Stimulated activated CD8-positive, alpha-beta memory T cell treated with anti-CD3 and anti-CD28 coated beads, Interleukin-12 subunit alpha, Interleukin-12 subunit beta, amount 100 ng/mL, for 24 hours (primary cell): ENCODE results near the gene COPZ2.
"Not testable (repeated sequence)": the region's sequence is repeated elsewhere in the genome, so short reads cannot be mapped to it uniquely, and the experiment has no call there.

Source experiments
- DNase-seq: peaks from one replicate; pipeline ENCODE4 v3.0.0-alpha.2; 2020; ENCODE audit errors: extremely low read depth

The COPZ2 gene

DNA sequence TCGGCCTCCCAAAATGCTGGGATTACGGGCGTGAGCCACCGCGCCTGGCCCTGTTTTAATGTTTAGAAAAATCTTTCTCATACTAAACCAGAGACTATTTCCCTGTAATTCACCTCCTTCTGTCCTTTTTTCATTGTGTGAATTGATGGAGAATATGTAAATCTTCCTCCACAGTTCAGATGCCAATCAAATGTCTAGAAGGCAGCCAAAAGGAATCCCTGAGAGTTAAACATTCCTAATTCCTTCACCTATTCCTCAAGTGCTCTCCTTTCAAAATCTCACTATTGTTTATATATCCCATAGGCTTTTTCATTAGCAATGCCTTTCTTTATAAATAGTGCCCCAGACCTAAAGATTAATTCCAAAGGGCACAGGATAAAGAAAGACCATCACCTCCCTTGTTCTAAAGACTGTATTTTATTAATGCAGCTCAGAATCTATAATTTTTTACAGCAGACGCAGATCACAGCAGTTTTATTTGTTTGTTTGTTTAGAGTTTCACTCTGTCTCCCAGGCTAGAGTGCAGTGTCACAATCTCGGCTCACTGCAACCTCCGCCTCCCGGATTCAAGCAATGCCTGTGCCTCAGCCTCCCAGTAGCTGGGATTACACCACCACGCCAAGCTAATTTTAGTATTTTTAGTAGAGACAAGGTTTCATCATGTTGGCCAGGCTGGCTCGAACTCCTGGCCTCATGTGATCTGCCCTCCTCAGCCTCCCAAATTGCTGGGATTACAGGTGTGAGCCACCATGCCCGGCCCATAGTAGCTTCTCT lies 30.5 kb downstream of the COPZ2 start:
- DNase-seq: no peak

DNA sequence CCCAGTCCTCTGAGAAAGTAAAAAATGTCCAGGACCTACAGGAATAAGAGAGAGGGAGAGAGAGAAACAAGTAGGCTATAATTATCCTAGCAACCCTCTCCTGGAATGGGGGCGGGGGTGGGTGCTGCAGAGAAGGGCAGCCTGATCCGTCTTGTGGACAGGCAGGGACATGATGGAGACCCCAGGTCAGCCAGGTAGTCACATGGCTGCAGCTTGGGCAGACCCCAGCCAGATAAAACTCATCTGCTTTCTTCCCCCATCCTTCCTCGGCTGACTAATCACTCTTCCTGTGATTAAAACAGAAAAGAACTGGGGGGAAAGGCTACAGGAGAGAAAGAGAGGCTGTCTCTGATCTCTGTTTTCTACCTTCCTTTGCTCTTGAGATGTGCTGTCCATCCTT lies 32.6 kb downstream of the COPZ2 start:
- DNase-seq: no peak

GRCh38 chr17:48003417-48004151 lies 34.0 kb downstream of the COPZ2 start:
- no peak for DNase-seq

GRCh38 chr17:48002916-48003416 lies 34.6 kb downstream of the COPZ2 start:
- DNase-seq: no peak

DNA sequence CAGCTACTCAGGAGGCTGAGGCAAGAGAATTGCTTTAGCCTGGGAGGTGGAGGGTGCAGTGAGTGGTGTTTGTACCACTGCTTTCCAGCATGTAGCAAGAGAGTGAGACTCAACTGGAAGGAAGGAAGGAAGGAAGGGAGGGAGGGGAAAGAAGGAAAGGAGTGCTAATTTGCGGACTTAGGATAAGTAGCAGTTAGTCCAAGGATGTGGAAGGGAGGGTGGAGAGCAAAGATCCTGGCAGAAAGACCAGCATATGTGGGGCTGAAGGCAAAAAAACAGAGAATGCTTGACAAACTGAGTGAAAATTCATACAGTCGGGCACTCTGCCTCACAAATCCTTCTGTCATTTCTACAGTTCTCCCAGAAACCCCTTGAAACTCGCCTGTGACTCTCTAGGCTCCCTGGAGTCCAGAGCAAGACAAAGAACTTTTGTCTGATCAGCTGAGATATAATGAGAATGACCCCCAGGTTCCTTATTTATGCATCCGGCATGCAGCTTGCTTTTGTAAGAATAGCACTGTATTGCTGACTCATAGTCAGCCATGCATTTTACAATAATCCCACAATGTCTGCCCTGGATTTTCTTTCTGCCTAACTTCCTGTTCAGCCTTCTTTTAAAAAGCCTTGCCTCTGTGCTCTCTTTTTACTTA lies 35.2 kb downstream of the COPZ2 start:
- DNase-seq: no peak

DNA sequence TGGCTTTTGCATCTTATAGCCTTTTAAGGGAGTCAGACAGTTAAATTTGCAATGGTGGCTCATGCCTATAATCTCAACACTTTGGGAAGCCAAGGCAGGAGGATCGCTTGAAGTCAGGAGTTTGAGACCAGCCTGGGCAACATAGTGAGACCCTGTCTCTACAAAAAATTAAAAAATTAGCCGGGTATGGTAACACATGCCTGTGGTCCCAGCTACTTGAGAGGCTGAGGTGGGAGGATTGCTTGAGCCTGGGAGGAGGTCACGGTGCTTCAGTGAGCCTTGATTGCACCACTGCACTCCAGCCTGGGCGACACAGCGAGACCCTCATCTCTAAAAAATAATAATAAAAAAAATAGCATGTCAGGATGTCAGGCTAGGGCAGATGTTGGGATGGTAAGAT lies 35.9 kb downstream of the COPZ2 start:
- DNase-seq: not testable (repeated sequence)

DNA sequence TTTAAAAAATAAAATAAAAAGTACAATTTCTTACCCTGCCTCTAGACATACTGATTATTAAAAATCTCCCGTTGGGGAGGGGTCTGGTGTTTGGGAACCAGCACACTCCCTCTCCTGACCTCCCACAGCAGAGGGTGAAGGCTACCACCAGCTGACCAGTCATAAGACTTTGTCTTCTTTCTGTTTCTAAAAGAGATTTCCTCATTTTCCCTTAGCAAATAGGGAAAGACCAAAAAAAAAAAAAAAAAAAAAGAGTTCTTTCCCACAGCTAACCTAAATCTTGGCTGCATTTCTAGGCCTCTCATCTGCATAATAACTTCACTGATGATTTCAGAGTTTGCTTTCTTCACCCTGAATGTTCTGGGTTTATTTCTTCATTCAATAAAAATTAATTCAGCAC lies 36.4 kb downstream of the COPZ2 start:
- DNase-seq: no peak

GRCh38 chr17:47999582-47999981 lies 38.0 kb downstream of the COPZ2 start:
- DNase-seq: no peak

- DNase-seq: no peak
Measured at GRCh38 chr17:47998044-47998443, 39.6 kb downstream of the COPZ2 start.

- DNase-seq: no peak
Measured at GRCh38 chr17:47997586-47997985, 40.0 kb downstream of the COPZ2 start.

DNA sequence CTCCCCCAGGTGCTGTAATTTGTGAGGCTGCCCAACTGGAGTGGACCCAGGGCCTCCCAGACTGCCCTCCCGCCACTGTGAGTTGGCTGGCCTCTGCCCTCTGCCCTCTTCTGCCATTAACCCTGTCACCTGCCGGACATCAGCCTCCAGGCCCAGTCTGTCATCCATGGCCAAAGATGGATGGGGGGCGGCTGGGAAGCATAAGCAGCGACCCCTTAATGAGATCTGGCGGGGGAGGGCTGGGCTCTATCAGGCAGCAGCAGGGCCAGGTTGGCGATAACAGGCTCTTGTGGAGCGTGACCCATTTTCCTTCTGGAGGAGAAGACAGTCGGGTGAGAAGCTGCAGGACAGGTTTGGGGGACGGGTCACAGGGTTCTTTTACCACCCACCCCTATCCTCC lies 41.4 kb downstream of the COPZ2 start:
- no peak for DNase-seq

- DNase-seq: no peak
Measured at GRCh38 chr17:47995241-47995935, 42.2 kb downstream of the COPZ2 start.

DNA sequence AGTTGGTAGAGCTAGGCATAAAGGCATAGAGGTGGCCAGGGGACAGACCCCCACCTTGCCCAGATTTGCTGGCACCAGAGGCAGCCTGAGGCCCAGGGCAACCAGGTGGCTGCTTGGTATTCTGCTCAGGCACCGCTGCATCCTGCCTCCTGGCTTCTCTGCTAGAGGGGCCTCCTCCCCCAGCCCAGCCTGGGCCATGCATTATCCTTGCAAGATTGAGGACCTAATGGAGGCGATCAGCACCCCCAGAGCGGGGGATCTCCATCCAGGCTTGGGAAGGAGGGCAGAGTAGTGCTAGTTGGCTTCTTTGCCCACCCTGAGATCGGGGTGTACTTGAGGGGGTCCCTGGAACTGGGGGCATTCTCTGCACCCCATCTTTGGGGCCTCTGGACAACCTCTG lies 42.9 kb downstream of the COPZ2 start:
- DNase-seq: no peak

GRCh38 chr17:47993964-47994363 lies 43.6 kb downstream of the COPZ2 start:
- DNase-seq: no peak

DNA sequence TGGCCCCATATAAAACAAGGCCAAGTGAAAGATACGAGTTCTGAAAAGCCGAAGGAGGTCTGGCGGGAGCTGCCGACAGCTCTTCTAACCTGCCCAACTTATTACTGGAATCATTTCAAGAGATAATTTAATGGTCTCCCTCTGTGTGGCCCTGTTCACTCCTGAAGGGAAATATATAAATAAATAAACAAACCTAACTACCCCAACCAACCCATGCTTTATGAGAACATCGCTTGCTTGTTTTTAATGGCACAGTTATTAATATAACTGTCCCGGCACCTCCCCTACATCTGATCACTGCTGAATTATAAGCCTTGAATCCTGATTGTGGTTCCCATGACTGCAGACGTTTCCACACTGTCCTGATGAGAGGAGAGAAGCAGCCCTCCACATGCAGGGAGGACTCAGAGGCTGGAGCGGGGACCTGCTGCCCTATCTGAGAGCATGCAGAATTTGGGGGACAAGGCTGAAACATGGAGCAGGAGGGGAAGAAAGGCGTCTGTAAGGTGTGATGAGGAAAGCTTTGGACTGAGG lies 44.5 kb downstream of the COPZ2 start:
- DNase-seq: no peak

DNA sequence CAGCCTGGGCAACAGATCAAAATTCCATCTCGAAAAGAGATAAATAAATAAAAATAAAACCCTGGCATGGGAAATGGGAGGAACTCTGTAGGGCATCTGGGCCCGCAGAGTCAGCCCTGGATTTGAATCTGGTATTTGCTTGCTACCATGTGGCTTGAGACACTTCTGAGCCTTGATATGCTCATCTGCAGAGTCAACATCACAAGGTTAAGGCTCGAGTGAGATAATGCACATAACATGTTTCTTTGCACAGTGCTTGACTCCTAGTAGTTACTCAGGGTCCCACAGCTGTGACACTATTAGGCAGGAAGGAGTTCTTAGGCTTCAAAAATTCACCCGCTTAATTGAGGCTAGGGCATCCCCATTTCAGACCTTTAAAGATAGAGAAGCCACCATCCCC lies 45.4 kb downstream of the COPZ2 start:
- no peak for DNase-seq

GRCh38 chr17:47990962-47991731 lies 46.5 kb downstream of the COPZ2 start:
- no peak for DNase-seq

DNA sequence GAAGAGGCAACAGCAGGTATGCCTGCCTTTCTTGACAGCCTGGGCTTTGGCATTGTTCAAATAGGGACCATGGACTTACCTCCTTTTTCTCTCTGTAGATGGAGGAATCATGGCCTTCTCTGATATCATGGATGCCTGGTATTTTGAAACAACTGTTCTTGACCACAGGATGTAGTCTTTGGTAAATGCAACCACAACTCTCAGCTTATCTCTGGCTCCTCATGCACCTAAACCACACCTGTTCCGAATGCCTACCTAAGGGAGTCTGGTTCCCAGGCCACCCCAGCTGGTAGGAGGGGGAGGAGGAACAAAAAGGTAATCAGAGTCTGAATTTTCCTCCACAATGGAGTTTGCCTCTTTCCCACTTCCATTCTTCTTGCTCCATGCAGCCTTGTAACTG lies 47.9 kb downstream of the COPZ2 start:
- DNase-seq: no peak

GRCh38 chr17:47989159-47989558 lies 48.4 kb downstream of the COPZ2 start:
- DNase-seq: no peak

DNA sequence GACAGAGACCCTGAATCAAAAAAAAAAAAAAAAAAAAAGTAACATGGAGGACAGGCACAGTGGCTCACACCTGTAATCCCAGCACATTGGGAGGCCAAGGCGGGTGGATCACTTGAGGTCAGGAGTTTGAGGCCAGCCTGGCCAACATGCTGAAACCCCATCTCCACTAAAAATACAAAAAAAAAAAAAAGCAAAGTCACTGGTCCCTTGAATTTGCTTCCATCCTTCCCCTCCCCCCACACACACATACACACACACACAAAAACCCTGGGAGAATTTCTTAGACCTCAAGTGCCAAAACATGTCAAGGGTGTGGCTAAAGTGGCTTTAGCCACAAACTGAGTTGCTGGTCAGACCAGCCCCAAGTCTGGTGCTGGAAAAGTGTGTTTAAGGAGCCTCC lies 49.2 kb downstream of the COPZ2 start:
- not testable (repeated sequence) for DNase-seq

DNA sequence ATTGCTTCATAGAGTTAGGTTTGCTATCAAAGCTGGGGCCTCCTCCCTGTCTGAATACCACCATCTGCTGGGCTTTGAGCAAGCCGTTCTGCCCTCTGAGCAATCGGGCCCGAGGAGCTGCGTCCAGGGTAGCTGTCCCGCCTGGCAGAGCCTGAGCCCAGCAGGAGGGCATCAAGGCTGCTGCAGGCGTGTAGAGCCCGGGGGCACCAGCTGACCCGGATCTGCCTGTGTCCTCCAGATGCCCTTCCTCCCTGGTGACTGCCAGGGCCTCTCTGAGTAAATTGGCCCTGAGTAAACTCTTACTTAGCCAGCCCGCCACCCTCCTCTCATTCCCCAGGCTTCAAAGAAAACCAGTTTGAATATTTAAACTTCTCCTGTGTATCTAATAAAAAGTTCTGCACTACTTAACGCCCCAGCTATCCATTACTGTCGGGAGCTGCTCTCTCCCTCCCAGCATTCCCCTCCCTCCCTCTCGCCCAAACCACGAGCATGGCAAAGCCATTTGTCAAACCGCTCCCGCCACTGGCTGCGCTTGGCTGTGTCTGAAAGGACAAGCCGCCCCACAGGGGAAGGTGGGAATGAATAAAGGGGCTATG lies 50.3 kb downstream of the COPZ2 start:
- DNase-seq: no peak
